SHP77 (cell line): ENCODE results near the gene PCDHA3.
"Not testable (repeated sequence)": the region's sequence is repeated elsewhere in the genome, so short reads cannot be mapped to it uniquely, and the experiment has no call there.

Source experiments
- DNase-seq, 2 experiments: peaks; one replicate each; lab custom pipeline; 2025; lab: John Stamatoyannopoulos, UW

PCDHA3 gene

DNA sequence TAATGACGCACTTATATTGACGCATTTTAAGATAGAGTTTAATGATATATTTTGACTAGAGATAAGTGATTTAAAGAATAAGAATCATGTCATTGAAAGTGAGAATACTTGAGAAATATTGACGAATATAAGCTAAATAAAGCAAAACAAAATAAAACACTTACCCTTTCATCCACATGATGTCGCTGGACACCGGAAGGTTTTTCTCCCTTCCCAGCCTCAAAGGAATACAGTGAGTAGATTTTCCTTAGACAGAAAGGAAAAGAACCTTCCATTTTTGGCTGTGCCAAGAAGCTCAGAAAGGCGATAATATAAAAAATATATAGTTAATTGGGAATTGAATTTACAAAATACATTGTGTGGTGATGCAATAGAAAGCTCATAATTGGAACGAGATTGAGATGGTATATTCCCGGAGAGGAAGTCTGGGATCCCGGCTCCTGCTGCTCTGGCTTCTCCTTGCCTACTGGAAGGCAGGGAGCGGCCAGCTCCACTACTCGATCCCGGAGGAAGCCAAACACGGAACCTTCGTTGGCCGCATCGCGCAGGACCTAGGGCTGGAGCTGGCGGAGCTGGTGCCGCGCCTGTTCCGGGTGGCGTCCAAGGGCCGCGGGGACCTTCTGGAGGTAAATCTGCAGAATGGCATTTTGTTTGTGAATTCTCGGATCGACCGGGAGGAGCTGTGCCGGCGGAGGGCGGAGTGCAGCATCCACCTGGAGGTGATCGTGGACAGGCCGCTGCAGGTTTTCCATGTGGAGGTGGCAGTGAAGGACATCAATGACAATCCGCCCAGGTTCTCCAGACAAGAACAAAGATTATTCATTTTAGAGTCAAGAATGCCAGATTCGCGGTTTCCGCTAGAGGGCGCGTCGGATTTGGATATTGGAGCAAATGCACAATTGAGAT is 20.8 kb downstream of the PCDHA3 start, which contains the start of gene PCDHA5:
Gene PCDHA5 (plus strand): TSS at position 239 of the 906 bp plus-strand sequence.
- no peak for DNase-seq

GRCh38 chr5:140822281-140822629 is 21.4 kb downstream of the PCDHA3 start:
- DNase-seq = no peak

DNA sequence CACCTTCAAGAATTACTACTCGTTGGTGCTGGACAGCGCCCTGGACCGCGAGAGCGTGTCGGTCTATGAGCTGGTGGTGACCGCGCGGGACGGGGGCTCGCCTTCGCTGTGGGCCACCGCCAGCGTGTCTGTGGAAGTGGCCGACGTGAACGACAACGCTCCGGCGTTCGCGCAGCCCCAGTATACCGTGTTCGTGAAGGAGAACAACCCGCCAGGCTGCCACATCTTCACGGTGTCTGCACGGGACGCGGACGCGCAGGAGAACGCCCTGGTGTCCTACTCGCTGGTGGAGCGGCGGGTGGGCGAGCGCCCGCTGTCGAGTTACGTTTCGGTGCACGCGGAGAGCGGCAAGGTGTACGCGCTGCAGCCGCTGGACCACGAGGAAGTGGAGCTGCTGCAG is 22.1 kb downstream of the PCDHA3 start:
- not testable (repeated sequence) for DNase-seq

- DNase-seq = no peak
Measured at GRCh38 chr5:140823475-140823874, 22.6 kb downstream of the PCDHA3 start.

GRCh38 chr5:140827704-140828361 is 27.0 kb downstream of the PCDHA3 start, which contains the start of gene PCDHA6:
Gene PCDHA6 (plus strand): TSS chr5:140827960. CDS start chr5:140828092, 132 bp downstream.
- no peak for DNase-seq

- DNase-seq = no peak
Measured at GRCh38 chr5:140828362-140828737, 27.5 kb downstream of the PCDHA3 start.

- DNase-seq = not testable (repeated sequence)
Measured at GRCh38 chr5:140829511-140830501, 28.9 kb downstream of the PCDHA3 start.

DNA sequence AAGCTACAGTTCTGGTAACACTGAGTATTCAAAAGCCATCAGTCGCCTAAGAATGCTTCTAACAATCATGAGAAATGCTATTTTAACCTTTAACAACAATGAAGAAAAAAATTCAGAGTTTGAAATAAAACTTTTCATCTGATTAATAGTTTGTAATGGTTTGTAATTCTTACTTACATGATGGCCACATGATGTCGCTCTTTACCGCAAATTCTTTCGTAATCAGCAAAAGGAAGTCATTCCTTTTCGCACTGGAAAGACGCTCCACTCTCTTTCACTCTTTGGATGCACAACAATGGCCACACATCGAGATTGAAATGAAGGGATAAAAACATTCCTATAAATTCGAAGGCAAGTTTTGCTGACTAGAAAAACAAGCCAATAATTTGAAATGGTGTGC is 33.1 kb downstream of the PCDHA3 start, which contains the start of gene PCDHA7:
Gene PCDHA7 (plus strand): TSS at position 277 of the 400 bp plus-strand sequence. CDS start 115 bp downstream, at position 392.
- DNase-seq = no peak

DNA sequence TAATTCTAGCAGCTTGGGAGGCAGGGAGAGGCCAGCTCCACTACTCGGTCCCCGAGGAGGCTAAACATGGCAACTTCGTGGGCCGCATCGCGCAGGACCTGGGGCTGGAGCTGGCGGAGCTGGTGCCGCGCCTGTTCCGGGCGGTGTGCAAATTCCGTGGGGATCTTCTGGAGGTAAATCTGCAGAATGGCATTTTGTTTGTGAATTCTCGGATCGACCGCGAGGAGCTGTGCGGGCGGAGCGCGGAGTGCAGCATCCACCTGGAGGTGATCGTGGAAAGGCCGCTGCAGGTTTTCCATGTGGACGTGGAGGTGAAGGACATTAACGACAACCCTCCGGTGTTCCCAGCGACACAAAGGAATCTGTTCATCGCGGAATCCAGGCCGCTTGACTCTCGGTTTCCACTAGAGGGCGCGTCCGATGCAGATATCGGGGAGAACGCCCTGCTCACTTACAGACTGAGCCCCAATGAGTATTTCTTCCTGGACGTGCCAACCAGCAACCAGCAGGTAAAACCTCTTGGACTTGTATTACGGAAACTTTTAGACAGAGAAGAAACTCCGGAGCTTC is 33.7 kb downstream of the PCDHA3 start:
- not testable (repeated sequence) for DNase-seq

DNA sequence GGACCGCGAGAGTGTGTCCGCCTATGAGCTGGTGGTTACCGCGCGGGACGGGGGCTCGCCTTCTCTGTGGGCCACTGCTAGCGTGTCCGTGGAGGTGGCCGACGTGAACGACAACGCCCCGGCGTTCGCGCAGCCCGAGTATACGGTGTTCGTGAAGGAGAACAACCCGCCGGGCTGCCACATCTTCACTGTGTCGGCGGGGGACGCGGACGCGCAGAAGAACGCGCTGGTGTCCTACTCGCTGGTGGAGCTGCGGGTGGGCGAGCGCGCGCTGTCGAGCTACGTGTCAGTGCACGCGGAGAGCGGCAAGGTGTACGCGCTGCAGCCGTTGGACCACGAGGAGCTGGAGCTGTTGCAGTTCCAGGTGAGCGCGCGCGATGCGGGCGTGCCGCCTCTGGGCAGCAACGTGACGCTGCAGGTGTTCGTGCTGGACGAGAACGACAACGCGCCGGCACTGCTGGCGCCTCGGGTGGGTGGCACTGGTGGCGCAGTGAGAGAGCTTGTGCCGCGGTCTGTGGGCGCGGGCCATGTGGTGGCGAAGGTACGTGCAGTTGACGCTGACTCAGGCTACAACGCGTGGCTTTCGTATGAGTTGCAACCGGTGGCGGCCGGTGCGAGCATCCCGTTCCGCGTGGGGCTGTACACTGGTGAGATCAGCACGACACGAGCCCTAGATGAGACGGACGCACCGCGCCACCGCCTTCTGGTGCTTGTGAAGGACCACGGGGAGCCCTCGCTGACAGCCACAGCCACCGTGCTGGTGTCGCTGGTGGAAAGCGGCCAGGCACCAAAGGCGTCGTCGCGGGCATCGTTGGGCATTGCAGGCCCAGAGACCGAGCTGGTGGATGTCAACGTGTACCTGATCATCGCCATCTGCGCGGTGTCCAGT is 35.0 kb downstream of the PCDHA3 start:
- no peak for DNase-seq

DNA sequence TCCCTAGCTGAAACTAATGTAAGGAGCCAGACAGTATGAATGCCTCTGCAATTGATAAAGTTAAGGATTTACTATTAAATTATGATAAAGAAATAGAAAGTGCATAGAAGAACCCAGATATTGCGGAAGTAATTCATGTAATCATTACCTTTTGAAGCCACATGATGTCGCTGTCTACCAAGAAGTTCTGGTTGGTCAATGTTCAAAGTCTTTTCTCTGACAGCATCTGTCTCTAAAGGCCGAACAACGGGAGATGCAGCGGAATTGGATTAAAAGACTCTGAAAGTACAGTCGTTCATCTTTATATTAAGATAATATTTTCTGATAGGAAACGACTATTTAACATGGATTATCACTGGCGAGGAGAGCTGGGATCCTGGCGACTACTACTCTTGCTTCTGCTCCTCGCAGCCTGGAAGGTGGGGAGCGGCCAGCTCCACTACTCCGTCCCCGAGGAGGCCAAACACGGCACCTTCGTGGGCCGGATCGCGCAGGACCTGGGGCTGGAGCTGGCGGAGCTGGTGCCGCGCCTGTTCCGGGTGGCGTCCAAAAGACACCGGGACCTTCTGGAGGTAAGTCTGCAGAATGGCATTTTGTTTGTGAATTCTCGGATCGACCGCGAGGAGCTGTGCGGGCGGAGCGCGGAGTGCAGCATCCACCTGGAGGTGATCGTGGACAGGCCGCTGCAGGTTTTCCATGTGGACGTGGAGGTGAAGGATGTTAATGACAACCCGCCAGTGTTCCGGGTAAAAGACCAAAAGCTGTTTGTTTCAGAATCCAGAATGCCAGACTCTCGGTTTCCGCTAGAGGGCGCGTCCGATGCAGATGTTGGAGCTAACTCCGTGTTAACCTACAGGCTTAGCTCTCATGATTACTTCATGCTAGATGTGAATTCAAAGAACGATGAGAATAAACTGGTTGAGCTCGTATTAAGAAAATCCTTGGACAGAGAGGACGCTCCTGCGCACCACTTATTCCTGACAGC is 40.4 kb downstream of the PCDHA3 start, which contains the start of gene PCDHA8:
Gene PCDHA8 (plus strand): TSS at position 210 of the 985 bp plus-strand sequence. CDS start 135 bp downstream, at position 345.
- peak; percentile 86 to 87 for DNase-seq

DNA sequence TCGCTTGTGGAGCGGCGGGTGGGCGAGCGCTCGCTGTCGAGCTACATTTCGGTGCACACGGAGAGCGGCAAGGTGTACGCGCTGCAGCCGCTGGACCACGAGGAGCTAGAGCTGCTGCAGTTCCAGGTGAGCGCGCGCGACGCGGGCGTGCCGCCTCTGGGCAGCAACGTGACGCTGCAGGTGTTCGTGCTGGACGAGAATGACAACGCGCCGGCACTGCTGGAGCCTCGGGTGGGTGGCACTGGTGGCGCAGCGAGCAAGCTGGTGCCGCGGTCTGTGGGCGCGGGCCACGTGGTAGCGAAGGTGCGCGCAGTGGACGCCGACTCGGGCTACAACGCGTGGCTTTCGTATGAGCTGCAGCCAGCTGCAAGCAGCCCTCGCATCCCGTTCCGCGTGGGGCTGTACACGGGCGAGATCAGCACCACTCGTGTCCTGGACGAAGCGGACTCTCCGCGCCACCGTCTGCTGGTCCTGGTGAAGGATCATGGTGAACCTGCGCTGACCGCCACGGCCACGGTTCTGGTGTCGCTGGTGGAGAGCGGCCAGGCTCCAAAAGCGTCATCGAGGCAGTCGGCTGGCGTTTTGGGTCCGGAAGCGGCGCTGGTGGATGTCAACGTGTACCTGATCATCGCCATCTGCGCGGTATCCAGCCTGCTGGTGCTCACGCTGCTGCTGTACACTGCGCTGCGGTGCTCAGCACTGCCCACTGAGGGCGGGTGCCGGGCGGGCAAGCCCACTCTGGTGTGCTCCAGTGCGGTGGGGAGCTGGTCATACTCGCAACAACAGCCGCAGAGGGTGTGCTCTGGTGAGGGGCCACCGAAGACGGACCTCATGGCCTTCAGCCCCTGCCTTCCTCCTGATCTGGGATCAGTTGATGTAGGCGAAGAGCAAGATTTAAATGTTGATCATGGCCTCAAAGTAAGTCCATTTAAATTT is 42.2 kb downstream of the PCDHA3 start:
- DNase-seq = no peak

- DNase-seq = not testable (repeated sequence)
Measured at GRCh38 chr5:140848139-140849102, 47.6 kb downstream of the PCDHA3 start, which contains the start of gene PCDHA9. Gene PCDHA9 (plus strand): TSS chr5:140848382. CDS start chr5:140848496, 114 bp downstream.

GRCh38 chr5:140849831-140850634 is 49.2 kb downstream of the PCDHA3 start:
- not testable (repeated sequence) for DNase-seq
